Measurements from ENCODE around the gene NXNL1.
"Not testable (repeated sequence)": the region's sequence is repeated elsewhere in the genome, so short reads cannot be mapped to it uniquely, and the experiment has no call there.

NXNL1 gene

DNA sequence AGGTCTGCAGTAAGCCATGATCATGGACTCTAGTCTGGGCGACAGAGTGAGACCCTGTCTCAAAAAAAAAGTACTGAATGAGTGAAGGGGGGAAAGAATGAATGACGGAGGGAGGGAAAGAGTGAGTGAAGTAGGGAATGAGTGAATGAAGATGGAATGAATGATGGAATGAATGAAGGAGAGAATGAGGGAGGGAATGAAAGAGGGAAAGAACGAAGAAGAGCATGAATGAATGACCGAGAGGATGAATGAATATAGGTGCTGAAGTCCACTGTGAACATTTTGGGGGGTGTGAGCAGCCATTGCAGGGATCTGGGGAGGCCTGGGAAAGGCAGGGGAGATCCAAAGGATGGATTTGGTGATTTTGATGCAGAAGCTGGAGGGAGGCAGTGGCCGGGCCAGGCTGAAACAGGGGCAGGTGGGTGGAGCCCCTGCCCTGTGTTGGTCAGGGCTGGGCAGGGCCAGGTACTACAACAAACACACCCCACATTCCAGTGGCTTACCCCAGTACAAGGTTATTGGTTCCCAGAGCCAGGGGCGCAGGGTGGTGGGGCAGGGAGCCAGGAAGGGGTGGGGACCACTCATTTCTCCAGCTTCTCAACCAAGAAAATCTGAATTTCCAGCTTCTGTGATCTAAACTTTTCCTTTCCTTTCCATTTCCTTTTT lies 23.9 kb upstream of the NXNL1 start:
- no peak for DNase-seq

DNA sequence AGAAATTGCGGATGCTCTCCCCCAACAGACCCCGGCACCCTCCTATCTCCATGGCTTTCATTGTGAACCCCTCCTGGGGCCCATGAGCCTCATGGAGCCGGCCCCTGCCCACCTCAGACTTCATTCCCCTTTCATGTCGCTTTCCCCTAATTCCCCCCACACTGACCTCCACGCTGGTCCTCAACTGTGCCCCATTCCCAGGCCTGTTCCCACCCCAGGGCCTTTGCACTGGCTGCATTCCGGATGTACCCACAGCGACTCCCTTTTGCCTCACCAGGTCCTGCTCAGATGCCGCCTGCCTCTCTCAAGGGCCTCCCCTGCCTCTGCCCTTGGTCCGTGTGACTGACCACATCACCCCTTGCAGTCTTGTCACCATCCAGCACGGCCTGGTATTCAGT lies 22.9 kb upstream of the NXNL1 start:
- no peak for DNase-seq

DNA sequence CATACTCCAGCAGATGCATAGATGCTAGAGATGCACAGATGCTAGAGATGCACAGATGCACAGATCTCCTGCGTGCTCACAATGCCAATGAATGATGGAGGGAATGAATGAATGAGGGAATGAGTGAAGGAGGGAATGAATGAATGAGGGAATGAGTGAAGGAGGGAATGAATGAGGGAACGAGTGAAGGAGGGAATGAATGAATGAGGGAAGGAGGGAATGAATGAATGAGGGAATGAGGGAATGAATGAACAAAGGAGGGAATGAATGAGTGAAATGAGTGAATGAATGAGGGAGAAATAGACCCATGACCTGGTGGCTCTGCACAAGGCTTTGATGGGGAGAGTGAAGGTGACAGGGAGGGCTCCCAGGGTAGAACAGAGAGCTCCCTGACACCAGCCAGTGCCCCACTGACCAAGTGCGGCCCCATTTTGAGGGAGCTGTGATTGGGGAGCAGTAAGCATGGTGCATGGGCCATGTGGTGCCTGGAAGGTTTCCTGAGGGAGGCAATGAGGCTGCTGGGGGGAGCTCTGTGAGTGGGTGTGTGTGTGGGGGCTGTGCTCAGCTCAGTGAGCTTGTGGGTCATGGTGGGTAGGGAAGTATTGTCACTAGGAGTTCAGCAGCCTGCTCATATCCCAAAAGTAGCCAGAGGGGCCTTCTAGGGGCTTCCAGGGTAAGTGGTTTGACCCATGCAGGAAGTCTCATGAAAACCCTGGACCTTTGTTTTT lies 22.3 kb upstream of the NXNL1 start:
- no peak for DNase-seq

- no peak for DNase-seq
These were observed 21.3 kb upstream of the NXNL1 start for GRCh38 chr19:17481986-17482385.

GRCh38 chr19:17479325-17479791 lies 18.6 kb upstream of the NXNL1 start:
- DNase-seq: no peak

DNA sequence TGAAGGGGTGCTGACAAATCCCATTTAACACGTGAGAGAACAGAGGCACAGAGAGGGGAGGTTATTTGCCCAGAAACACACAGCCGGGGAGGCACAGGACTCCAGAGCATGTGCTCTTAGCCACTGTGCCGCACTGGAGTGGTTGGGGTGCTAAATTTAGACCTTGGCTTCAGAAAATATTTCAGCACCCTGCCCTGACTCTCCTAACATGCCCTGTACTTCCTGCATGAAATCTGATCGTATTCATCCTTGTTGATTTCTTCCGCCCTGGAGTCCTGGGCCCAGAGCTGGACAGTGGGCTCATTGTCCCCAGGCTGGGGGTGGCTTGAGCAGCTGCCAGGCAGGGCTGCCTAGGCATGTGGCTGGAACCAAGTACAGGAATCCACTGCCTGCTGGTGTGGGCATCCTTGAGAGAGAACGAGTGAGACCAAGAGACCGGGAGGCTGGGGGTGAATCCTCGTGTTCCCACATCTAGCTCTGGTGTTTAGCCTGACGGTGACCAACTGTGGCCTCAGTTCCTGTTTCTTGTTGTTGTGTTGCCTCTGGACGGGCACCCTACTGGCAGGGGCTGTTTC lies 14.9 kb upstream of the NXNL1 start:
- no peak for DNase-seq

DNA sequence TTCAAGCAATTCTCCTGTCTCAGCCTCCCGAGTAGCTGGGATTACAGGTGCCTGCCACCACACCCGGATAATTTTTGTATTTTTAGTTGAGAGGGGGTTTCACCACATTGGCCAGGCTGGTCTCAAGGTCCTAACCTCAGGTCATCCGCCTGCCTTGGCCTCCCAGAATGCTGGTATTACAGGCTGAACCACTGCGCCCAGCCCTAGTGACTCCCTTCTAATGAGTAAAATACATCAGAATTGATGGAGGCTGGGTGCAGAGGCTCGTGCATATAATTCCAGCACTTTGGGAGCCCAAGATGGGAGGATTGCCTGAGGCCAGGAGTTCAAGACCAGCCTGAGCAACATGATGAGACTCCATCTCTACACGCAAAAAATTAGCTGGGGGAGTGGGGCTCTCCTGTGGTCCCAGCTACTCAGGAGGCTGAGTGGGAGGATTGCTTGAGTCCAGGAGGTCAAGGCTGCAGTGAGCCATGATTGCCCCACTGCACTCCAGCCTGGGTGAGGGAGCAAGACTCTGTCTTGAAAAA lies 14.3 kb upstream of the NXNL1 start:
- not testable (repeated sequence) for DNase-seq

DNA sequence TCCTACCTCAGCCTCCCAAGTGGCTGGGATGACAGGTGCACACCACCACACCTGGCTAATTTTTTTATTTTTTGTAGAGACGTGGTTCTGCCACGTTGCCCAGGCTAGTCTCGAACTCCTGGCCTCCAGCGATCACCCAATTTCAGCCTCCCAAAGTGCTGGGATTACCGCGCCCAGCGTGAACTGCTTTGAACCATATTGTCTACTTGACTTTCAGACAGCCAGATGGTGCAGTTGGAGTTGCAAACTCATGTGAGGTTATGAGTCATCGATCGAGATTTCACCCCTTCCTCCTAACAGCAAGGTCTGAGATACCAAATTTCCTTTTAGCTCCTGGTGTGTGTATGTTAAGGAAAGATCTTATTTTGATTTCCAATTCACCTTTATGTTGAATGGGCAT lies 12.3 kb upstream of the NXNL1 start:
- no peak for DNase-seq

- no peak for DNase-seq
These were observed 10.8 kb upstream of the NXNL1 start for GRCh38 chr19:17471410-17472125.

DNA sequence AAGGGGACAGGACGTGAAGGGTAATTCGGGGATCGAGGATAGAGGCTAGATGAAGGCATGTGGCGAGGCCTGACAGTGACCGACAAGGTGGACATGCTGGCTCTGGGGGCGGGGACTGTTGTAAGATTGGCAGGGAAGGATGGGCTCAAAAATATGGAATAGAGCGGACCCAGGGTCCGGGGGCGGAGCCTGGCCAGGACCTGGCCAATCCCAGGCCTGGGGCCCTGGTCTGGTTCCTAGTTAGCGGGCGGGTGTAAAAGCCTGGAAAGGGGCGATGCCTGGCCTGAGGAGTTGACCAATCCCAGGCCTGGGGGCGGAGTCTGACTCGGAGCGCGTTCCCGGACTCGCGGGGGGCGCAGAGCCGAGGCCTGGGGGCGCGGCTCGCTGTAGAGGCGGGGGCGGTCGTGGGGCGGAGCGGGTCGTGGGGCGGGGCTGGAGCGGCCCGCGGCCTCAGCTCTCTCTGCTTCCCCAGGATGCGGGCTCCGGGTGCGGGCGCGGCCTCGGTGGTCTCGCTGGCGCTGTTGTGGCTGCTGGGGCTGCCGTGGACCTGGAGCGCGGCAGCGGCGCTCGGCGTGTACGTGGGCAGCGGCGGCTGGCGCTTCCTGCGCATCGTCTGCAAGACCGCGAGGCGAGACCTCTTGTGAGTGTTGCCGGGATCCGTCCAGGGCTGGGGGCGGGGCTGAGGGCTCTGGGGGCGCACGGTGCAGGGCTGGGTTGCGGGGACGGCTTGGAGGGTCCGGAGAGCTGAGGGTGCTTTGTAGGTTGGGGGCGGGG lies 9.5 kb upstream of the NXNL1 start, which contains the start of gene SLC27A1:
SLC27A1 (plus strand) TSS at position 457 of the 774 bp plus-strand sequence; CDS start at position 474, 17 bp downstream.
- DNase-seq: peak; percentile 88

GRCh38 chr19:17469481-17470067 lies 8.8 kb upstream of the NXNL1 start:
- DNase-seq: peak; percentile 62

DNA sequence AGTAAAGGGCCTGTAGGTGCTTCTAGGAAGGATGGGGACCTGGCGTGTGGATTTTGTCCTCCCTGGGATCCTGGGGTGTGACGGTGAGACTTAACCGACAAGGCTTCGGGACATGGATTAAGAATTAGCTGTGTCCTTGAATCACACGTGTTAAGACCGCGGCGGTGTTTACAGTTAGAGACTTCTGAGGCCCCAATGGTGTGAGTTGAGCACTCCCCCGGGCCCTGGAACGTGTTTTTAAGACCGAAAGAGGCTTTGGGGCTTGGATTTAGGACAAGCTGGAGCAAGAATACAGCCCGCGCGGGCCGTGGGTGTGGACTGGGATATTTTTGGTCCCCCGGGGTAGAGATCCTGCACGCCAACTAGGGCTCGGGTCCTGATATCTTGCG lies 8.4 kb upstream of the NXNL1 start:
- no peak for DNase-seq

- DNase-seq: no peak
These were observed 7.8 kb upstream of the NXNL1 start for GRCh38 chr19:17468302-17469091.

DNA sequence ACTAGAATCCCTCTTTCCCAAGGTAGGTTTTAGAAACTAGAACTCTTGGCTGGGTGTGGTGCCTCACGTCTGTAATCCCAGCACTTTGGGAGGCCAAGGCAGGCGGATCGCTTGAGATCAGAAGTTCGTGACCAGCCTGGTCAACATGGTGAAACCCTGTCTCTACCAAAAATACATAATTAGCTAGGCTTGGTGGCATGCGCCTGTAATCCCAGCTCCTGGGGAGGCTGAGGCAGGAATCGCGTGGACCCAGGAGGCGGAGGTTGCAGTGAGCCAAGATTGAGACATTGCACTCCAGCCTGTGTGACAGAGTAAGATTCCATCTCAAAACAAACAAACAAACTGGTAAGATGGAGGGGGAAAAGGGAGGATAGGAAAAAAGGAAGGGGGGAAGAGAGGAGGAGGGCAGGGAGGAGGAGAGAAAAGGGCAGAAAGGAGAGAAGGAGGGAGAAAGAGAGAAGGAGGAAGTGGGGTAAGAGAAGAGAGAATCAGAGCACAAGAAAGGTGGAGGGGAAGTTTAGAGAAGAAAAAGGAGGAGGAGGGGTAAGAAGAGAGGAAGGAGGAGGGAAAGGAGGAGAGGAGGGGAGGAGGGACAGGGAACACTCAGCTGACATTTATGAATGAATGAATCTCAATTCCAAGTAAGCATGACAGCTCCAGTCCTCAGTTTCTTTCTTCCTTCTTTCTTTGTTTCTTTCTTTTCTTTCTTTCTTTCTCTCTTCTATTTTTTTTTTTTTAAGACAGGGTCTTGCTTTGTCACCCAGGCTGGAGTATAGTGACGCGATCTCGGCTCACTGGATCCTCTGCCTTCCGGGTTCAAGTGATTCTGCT lies 7.0 kb upstream of the NXNL1 start:
- DNase-seq: no peak

DNA sequence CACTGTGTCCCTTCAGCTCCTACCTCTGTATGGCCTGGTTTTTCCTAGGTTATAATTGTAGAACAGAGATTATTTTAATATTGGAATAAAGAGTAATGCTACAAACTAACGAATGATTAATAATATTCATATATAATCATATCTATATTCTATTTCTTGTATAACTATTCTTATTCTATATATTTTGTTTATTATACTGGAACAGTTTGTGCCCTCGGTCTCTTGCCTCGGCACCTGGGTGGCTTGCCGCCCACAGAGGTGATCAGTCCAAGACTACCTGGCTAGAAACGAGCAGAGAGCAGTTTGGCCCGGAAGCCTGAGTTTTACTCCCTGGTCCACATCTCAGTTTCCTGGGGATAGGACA lies 5.7 kb upstream of the NXNL1 start:
- no peak for DNase-seq

DNA sequence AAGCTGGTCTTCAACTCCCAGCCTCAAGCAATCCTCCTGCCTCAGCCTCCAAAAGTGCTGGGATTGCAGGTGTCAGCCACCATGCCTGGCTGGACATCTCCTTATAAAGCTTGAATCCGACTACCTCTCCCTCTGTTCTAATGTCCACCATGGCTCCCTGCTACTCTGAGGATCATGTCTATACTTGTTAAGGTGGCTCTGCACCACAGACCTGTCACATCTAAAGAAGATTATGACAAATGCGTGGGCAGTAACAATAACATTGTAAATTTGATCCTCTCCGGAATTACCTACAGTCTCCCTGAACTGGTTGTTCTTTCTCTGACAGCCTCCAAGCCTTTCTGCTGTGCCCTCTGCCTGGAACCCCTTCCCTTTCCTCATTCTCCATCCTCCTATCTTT lies 1.8 kb downstream of the NXNL1 start:
- DNase-seq: no peak

DNA sequence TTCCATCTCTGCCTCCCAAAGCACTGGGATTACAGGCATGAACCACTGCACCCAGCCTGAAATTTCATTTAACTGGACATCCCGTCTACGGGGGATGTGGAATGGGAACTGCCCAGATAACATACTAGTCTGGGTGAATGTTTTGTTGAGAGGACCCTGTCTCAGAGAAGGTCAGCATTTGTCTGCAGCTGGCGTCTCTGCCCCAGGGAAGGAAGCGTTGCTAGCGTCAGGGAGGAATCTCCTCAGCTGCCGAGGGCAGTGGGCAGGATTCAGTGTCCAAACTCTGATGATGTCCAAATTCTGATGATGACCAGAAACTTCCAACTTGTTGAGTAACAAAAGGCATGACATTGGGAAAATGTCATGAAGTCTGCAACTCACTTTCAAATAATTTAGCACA lies 3.1 kb downstream of the NXNL1 start:
- no peak for DNase-seq

GRCh38 chr19:17456127-17456526 lies 4.6 kb downstream of the NXNL1 start:
- no peak for DNase-seq

DNA sequence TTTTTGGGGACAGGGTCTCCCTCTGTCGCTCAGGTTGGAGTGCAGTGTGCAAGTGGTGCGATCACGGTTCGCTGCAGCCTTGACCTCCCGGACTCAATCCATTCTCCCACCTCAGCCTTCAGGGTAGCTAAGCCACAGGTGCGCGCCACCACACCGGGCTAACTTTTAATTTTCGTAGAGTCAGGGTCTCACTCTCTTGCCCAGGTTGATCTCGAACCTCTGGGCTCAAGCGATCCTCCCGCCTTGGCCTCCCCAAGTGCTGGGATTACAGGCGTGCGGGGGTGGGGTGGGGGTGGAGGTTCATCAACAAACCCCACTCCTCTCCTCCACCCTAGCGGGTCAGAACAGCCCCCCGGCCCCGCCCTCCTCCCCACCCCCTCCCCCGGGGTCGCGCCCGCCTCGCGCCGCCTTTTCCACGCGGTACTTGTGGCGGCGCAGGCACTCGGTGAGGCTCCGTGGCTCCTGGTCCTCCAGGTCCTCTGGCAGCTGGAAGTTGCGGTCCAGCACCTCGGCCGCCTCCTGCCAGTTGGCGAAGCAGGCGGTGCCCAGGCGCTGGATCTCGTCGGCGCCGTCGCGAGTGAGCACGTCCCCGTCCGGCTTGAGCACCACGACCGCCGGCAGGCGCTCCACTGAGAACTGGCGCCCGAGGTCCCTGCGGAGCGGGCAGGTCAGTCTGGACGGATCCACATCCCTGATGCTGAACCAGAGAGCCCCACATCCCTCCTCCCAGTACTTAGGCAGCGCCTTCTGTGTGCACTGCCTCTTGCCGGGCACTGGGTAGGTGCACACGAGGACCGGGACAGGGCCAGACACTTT lies 5.2 kb downstream of the NXNL1 start:
- no peak for DNase-seq

Data from NCI-H748 treated with DMSO at 0.1 percent for 48 hours (cell line).